Erythroblast (primary cell): Measurements from ENCODE around the gene CDH19.

ENCODE experiments used
- GATA1 ChIP-seq: IDR thresholded peaks from 2 replicates; pipeline ENCODE4 v1.6.1; 2011; ENCODE audit warnings: low read depth, mild to moderate bottlenecking, control low read depth, low read length, moderate library complexity
- POLR2A ChIP-seq: IDR thresholded peaks from 2 replicates; pipeline ENCODE4 v1.6.1; 2011; ENCODE audit warnings: mild to moderate bottlenecking, low read length

DNA sequence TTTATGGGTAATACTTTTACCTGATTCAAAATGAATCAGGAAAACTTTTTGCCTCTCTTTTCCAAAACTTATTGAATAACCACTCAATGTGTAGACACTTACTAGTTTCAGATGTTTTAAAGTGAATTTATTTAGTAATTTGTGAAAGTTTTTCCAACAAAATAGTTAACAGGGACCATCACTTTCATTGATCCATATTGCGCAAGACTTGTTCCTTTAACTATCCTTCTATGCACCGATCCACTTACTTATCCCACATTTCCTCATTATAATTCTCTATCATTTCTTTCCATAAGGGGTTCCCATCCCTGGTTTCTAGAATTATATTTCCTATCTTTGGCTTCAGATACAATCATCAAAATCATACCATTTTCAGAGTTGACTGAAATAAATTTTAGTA, 48.3 kb downstream of the CDH19 start:
- no peak for TF ChIP-seq POLR2A
- no peak for TF ChIP-seq GATA1
